Stimulated activated CD8-positive, alpha-beta memory T cell treated with anti-CD3 and anti-CD28 coated beads, Interleukin-4, amount 100 ng/mL, for 4 hours (primary cell): Measurements from ENCODE around the gene SLC25A51.

Experiments used
- DNase-seq, 2 donors: peaks; one replicate each; pipeline ENCODE4 v3.0.0-alpha.2; 2020; ENCODE audit warnings: low read depth in 2 of 2, low spot score in 1 of 2

The SLC25A51 gene

DNA sequence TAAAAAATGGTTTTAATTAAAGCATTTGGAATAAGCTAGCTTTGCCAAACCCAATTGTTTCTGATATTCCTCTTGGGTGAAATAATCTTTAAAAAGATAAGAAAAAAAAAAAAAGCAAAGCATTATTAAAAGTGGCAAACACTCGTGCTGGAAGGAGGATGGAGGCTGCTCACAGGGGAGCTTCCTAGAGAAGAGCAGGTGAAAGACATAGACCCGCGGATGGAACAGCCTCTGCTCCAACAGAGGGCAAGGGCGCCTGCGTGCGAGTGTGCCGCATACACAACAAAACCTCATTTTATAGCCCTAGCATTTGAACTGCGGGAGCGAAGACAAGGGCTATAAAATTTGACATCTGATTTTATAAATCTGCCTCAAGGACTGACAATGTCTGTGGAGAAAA, 33.4 kb upstream of the SLC25A51 start:
- DNase-seq = no peak

DNA sequence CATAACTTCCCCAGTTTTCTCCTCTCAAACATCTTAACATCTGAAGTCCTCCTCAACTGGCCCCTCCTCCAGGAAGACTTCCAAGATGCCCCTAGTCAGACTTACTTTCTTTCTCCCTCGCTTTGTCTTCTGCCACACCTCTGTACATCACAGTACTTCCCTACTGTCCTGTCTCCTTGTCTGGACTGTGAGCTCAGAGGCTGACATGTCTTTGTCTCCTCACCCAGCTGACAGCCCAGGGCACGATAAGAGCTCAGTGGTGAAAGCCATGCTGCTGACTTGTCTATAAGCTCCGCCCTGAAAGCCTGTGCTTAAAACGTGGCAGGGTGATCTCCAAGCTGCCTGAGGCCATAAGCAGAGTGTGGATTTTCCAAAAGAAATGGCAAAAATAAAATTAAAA, 33.0 kb upstream of the SLC25A51 start:
- no peak for DNase-seq

DNA sequence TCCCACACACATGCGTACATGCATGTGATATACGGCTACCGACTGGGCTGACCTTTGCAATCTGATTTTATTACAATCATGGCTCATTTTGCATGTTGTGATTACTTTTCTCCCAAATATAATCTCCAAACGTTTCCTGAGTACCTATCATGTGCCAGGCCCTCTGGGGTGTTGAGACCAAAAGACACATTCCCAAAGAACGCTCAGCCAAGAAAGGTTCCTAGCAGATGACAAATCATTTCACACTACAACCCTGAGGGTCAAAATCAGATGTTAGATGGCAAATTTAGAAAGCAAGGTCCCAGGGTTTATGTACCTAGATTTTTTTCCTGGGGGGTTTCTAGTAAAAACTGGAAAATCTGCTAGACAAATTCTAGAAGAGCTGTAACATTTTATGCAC, 32.4 kb upstream of the SLC25A51 start:
- no peak for DNase-seq

DNA sequence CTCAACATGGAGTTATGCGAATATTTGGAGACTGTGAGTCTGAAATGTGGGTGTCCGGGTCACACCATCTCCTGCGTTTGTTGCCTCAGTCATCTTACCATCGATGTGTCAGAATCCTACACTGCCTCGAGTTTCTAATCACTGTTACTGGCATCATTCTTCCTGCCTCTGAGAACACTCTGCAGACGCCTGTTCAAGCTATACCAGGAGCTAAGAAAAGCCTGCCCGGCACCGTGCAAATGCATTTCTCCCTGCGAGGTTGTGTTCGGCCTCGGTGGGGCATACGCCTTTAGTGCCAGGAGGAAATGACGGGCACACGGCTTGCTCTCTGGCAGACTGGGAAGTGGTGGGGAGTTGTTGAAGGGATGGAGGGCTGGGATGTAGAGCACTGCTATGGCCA, 31.2 kb upstream of the SLC25A51 start:
- DNase-seq = no peak

DNA sequence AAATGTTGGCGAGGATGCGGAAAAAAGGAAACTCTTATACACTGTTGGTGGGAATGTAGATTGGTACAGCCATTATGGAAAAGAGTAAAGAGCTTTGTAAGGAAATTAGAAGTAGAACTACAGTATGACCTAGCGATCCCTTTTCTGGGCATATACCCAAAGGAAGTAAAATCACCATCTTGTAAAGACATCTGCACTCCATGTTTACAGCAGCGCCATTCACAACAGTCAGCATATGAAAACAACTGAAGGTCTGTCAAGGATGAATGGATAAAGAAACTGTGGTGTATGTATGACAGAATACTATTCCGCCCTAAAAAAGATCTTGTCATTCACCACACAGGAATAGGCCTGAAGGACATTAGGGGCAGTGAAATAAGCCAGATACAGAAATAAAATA, 27.7 kb upstream of the SLC25A51 start:
- DNase-seq = no peak

DNA sequence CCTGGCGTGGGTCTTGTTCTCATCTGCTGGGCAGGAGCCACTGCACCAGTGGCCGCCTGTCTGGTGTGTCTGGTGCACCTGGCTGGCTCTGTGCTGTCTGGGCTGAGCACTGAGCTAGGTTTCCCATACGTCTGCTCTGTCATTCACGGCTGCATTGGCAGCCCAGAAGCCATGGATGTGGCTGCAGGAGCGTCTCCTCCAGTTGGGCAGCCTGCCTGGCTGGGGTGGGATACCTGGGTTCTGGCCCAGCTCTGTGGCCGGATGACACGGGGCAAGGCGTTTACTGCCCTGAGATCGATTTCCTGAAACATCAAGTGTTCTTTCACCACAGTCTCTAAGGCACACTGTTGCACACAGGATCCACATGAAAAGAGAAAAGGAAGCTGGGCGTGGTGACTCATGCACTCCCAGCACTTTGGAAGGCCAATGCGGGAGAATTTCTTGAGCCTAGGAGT, 25.5 kb upstream of the SLC25A51 start:
- DNase-seq = no peak

DNA sequence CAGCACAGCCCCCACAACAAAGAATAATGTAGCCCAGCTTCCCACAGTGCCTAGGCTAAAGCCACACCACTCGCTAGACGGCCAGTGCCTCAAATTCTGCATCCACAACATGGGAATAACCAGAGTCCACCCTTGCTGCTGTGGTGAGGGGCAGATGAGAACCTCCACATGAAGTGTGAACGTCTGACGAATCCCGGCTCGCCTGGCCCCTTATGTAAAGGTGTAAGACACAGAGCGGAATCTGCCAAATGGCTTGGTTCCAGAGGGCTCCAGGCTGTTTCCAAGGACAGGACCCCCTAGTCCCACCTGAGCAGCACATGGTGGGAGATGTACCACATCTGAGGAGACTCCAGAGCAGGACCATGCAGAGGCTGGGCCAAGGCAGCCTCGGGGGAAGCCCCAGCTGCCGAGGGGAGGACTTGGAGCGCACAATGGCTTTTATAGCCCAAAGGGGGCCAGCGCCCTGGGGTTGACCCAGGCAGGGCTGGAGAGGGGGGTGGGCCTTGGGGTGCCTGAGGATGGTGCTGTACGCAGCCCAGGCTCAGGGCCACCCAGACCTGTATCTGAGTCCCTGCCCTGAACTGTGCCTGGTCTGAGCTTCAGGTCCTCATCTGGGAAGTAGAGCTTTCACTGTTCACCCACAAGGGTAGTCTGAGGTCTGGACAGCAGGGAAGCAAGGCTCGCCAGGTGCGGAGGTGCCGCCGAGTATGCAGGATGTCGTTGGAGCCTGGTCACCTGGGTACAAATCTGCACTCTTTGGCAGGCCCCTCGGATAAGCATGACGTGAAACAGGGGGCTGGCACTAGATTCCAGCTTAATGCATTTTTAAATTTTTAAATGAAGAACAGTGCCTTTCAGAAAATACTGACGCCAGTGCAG, 24.9 kb upstream of the SLC25A51 start:
- DNase-seq = no peak

DNA sequence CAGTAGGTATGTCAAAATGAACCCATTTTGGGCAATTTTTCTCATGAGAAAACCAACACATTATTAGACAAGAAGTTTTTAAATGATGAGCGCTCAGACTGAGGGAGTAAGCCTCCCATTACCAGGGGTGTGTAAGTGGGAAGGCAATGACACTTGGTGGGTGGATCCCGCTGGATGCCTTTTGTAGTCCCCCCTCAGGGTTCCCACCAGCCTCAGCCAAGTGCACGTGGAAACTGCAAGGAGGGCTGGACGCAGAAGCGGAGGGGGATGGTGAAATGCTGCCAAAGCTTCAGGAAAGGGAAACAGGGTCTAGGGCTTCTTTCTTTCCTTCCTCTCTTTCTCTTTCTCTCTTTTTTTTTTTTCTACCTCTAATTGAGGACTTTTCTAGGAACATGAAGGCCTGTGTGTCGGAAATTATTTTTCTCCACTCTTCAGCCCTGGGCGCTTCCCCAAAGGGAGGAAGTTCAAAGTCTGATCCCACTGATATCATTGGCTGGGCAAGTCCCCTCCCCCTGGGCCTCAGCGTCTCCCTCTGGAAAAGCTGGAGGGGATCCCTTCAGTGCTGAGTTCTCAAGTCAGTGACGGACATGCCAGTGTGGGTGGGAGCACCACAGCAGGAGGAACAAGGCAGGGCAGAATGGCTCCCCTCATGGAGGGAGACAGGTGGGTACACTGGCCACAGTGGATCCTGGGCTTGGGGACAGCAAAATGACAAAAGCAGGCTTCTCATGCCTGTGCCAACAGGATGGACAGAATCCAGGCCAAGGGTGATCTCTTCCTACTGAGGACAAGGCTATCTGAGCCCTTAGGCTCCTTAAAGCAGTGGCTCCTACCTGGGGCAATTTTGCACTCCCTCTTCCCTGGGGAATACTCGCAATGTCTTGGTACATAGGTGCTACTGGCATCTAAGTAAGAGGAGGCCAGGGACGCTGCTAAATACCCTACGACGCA, 23.9 kb upstream of the SLC25A51 start:
- no peak for DNase-seq

DNA sequence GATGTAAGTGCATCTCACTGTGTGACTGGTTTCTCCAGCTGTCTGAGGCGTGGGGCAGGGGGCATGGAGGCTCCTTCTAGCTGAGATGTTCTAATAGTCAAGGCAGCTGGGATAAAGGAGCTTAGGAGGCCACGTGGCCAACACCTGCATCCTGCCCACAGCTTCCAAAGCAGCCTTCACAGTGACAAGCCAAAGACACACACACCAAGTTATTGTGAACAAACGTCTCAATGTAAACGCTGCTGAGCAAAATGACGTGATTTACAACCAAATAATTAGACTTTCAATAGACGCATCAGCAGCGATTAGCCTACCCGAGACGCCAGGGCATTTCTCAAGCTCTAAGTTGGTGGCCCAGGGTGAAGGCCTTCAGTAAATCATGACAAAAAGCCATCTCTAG, 23.2 kb upstream of the SLC25A51 start:
- DNase-seq = no peak

DNA sequence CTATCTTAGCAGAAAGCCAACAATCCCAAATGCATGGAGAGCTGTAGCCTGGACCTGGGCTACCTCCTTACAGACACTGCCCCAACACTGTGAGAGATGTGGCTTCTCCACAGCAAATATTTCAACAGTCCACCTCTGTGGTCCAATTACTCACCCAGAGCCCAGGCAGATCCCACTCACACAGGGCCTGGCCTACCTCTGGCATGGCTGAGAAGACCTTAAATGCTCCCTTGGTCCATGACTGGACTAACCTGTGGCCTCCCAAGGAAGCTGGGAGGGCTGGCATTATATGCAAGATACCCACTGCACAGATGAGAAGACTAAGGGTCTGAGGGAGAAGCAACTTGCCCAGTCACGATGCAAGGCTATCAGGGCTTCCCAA, 22.8 kb upstream of the SLC25A51 start:
- DNase-seq = no peak

DNA sequence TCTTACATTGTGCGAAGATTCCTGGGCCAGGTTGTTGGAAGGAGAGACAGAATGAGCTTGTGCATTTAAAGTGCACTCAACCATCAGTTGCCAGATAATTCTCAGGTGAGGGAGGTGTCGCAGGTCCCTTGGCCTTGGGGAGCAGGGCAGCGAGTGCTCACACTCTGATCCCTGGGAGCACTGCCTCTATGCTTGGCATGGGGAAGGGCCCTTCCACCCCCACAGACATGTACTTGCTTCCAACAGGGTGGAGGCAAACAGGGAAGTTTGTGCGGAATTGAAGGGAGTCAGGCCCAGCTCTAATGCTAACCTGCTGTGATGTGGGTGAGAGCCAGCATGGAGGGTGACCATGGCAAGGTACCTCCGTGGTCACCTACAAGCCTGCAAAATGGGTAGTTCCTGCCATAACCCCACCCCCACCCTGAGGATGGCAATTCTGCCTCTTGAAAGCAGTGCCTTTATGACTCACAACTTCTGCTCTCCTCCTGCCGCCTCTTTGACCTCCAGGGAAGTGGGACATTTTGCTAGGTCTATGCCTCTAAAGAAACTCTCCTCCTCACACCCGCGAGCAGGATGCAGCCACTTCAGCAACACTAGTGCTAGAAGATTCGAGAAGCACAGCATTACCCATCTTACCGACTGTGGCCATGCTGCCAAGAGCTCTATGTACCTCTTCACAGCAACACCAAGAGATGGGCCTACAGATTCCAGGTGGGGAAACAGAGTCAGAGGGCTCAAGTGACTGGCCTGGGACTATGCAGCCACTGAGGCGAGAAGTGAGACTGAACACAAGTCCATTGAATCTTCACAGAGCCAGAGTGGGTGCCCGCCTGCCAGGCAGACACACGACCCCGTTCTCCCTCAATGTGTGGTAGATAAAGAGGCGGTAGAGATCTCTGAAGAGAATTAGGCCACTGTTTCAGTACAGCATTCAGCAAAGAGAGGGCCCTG, 22.1 kb upstream of the SLC25A51 start:
- no peak for DNase-seq

DNA sequence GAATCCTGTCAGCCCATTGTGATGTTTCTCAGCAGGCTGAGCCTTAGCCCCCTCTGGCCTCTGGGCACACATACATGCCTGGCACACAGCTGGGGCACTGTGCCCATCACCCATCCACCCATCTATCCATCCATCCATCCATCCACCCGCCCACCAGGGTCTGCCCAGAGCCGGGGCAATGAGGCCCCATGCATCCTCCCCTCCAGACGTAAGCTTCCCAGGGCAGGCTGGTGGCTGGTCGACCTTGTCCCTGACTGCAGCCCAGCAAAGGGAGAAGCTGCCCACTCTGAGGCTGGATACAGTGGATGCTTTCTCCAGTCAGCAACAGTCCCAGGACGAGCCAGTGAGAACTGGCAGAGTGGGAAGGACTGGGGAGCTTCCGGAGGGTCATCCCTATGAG, 21.1 kb upstream of the SLC25A51 start:
- no peak for DNase-seq

DNA sequence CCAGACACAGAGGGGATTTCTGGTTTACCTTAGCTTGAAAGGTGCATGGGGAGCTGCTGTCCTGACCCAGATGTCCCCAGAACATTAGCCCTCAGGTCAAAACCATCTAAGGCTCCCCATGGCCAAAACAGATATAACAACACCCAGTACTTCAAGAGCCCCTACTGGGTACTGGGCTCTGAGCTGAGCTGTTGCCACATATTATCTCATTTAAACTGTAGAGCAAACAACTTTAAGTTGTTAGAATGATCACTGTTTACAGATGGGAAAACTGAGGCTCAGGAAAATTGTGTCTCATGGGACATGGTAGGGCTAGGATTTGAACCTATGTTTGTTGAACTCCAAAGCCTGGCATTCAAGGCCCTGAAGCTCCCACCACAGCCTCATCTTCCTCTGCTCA, 20.6 kb upstream of the SLC25A51 start:
- DNase-seq = no peak

DNA sequence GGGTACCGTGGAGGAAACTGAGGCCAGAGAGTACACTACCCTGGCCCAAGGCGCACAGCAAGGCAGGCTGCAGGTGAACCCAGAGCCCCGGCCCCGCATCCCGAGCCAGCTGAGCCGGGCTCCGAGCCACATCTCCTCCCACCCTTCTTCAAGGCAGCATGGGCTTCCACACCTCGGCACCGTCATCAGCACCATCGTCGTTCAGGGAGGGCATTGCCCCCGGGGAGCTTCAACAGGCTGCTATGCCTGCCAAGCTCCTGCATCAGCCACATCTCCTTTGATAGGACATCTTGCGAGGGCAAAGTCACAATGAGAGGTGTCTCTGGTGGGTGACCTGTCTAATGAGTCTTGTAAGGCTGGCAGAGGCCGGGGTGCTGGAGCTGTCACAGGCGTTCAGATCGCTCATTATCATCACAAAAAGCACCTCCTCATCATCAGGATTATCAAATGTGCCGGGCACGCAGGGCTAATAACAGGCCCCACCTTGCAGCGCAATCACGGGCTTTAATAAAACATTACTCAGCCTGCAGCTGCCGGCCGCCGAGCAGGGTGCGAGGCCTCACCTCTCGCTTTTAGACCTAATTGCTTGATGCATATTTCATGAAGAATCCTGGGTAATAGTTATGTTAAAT, 20.0 kb upstream of the SLC25A51 start:
- DNase-seq = no peak

DNA sequence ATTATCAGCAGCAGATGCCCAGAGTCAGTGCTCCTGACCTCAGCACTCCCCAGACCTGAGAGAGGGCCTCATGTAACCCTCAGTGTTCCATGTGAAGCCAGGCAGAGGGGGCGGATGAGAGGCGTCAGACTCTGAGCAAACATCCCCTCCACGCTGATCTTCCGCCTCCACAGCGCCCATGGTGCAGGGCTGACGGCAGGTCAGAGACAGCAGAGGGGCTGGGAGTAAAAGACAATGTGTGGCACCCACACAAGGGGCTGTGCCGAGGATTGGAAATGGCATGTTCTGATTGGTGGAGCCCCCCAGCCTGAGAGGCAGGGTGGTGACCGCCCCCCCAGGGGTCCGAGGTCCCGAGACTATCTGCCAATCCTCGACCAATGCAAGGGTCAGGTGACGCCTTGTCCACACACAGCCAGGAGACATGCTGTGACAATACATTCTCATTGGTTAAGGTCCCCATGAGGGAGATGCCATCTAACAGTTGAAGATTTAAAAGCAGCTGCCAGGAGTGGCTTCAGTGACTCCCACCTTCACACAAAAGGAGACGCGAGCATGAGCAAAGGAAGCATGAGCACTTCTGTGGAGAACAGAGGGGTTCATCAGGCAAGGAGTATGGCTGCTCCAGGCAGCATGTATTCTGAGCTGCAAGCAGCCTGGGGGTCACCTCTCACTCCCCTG, 19.3 kb upstream of the SLC25A51 start:
- DNase-seq = no peak

DNA sequence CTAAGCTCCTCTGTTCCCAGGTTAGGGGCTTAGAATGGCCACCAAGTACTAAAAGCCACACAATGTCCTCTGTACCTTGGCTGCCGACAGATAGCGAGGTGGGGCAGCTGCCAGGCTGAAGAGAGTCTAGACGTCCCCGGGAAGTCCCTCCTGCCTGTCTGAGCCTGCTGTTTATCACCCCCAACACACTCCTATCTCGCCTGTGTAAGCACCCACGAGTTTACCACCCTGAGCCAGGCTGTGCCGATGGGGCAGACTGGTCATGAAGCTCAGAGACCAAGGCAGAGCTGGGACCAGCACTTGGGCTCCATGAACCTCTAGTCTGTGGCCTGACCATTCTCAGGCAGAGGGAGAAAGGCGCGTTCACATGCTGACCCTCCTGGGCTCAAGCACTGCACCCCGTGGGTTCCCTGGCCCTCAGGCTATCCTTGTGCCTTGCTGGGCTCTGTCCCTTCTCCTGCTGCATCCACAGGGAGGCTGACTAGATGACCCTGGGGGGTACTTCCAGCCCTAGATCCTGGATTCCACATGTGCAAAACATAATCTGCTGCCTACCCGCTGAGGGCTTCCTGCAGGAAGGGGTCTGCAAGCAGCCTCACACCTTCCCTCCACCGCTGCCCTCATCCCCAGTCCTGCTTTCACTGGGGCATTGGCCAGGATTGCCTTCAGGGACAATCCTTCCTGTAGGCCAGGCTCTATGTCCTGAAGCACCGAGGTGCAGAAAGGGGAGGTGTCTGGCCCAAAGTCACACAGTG, 18.6 kb upstream of the SLC25A51 start:
- no peak for DNase-seq

DNA sequence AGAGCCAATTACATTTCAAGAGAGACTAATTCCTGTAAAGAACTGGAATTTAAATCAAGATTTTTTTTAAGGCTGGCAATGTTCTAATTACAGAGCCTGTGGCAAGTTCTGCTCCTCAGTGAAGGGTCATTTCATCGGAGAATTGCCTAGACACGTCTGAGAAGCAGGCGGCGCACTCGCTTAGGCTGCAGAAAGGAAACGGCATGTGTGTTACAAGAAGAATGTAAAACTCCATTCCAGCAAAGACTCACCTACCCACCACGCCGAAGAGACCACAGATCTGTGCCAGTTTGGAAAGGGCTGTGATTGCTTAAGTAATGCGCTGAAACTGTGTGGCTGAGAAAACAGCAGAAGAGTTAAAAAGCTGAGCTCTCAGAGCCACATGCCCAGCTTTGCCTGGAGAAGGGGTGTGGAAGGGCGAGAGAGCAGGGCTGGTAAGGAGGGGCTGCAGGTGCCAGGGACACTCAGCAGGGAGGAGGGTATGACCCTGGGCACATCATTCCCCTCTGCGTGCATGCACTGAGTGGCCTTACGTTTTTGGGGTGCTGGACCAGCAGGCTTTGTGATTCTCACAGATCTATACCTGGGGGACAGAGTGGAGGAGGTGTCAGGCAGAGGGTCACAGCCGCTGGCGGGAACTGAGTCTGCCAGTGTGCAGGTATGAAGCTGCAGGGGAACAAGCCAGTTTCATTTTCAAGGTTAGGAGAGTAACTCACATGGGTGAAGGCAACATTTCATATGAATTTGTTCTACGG, 17.8 kb upstream of the SLC25A51 start:
- DNase-seq = no peak

DNA sequence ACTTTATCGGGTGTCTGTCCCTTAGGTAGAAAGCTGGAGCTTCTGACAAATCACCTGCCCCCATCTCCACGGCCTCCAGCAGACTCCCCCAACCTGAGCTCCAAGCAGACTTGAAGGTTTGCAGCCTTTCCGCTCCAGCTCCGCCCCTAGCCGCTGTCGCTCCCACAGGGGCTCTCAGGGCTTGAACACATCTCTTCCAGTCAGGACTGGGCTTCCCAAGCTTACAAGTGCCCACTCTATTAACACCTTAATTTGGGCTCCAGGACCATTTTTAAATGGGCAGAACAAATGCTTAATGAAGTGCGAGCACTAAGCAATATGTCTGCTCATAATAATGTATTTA, 17.2 kb upstream of the SLC25A51 start:
- no peak for DNase-seq
